ENCODE data around the gene CEP290.
A peak's percentile ranks its signal among the peaks of the same experiment; 100 is the strongest.

The CEP290 gene, protein sequence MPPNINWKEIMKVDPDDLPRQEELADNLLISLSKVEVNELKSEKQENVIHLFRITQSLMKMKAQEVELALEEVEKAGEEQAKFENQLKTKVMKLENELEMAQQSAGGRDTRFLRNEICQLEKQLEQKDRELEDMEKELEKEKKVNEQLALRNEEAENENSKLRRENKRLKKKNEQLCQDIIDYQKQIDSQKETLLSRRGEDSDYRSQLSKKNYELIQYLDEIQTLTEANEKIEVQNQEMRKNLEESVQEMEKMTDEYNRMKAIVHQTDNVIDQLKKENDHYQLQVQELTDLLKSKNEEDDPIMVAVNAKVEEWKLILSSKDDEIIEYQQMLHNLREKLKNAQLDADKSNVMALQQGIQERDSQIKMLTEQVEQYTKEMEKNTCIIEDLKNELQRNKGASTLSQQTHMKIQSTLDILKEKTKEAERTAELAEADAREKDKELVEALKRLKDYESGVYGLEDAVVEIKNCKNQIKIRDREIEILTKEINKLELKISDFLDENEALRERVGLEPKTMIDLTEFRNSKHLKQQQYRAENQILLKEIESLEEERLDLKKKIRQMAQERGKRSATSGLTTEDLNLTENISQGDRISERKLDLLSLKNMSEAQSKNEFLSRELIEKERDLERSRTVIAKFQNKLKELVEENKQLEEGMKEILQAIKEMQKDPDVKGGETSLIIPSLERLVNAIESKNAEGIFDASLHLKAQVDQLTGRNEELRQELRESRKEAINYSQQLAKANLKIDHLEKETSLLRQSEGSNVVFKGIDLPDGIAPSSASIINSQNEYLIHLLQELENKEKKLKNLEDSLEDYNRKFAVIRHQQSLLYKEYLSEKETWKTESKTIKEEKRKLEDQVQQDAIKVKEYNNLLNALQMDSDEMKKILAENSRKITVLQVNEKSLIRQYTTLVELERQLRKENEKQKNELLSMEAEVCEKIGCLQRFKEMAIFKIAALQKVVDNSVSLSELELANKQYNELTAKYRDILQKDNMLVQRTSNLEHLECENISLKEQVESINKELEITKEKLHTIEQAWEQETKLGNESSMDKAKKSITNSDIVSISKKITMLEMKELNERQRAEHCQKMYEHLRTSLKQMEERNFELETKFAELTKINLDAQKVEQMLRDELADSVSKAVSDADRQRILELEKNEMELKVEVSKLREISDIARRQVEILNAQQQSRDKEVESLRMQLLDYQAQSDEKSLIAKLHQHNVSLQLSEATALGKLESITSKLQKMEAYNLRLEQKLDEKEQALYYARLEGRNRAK (N-terminal part only)

DNA sequence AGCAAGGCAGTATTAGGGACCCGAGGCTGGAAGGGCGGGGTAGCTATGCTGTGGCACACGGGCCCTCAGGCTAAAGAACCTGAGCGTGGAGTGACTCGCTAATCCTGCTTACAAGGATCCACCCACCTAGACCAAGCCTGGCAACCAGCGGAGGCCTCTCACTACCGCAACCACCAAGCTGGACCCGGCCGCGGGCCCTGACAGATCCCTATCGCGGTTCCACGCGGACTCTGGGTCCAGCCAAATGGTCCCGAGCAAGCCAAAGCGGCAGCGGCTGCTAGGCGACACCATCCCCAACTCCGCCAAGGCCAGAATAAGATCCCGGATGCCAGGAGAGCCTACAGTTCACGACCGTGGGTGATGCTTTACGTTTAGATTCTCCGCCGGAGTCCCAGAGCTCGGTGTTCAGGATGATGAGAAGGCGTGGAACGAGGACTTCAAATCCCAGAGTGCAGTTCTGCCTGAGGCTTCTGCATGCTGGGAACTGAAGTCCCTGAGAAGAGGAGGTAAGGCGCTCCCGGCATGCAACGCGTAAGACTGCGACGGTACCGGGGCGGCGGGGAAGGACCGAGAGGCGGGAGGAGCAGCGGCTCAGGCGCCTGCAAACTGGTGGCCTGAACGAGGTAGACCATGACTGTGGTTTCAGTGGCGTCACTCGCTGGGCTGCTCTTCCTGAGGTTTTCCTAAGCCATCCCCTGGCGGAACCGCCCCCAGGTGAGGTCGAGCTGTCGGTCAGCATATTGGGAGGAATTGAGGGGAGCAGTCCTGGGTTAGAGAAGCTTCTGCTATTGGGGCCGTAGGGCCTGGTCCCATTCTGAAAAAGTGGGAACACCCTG, at the start of gene CEP290, which contains the start of gene TMTC3:
TSS of gene CEP290 (minus strand) at position 315 of the 836 bp plus-strand sequence. CDS start 781 bp downstream, outside the sequence.
TSS of gene TMTC3 (plus strand) at position 534 of the 836 bp plus-strand sequence. CDS start 6,009 bp downstream, outside the sequence.
- no peak for TF ChIP-seq CTCF (IDR thresholded peaks at IDR 0.05; ENCODE audit: borderline replicate concordance, insufficient read depth, low read depth, low read length)
- peak within 1 kb of the TSS; percentile 65 for H3K4me3 ChIP-seq (ENCODE audit: low read depth, low read length)

- TF ChIP-seq CTCF (IDR thresholded peaks at IDR 0.05; ENCODE audit: borderline replicate concordance, insufficient read depth, low read depth, low read length), result no peak
- H3K4me3 ChIP-seq (ENCODE audit: low read depth, low read length), result no peak overlapping the region
Observed at GRCh38 chr12:88188180-88188579, 46.3 kb upstream of the CEP290 start.

- TF ChIP-seq CTCF (IDR thresholded peaks at IDR 0.05; ENCODE audit: borderline replicate concordance, insufficient read depth, low read depth, low read length), result no peak
- no peak overlapping the region for H3K4me3 ChIP-seq (ENCODE audit: low read depth, low read length)
Observed at GRCh38 chr12:88187571-88187970, 45.7 kb upstream of the CEP290 start.

DNA sequence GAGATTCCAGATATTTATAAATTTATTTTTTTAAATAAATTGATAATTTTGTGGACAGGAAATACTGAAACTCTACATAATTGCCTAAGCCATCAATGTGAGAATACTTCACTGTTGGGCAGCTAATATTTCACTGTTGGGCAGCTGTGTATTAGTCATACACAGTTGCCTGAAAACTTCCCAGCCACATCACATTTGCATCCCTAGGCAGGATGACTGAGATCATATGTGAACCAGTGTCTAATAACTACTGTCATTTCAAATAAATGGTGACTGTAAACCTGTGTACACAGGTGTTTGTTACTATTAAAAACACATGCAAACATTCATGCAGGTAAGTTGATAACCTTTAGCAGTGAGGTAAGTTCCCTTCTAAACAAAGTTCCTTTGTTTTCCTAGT, 44.1 kb upstream of the CEP290 start:
- no peak overlapping the region for H3K4me3 ChIP-seq (ENCODE audit: low read depth, low read length)
- no peak for TF ChIP-seq CTCF (IDR thresholded peaks at IDR 0.05; ENCODE audit: borderline replicate concordance, insufficient read depth, low read depth, low read length)

- no peak for TF ChIP-seq CTCF (IDR thresholded peaks at IDR 0.05; ENCODE audit: borderline replicate concordance, insufficient read depth, low read depth, low read length)
Observed at GRCh38 chr12:88185279-88185678, 43.4 kb upstream of the CEP290 start.

DNA sequence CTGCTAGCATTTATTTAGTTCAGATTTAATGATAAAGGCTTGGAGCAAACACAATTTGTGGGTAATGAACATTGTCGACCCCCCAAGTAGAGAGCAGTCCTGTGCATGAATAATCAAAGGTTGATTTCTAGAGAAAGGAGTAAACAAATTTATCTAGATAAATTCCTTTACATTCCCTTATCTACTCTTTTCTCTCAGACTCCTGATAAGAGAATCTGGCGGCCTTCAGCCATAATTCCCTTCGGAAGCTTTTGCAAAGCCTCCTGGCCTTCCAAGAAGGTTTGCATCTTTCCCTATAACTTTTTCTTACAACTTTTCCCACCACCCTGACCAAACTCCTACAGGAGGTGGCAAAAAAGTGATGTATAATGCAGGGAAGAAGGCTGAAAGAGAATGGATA, 42.3 kb upstream of the CEP290 start:
- TF ChIP-seq CTCF (IDR thresholded peaks at IDR 0.05; ENCODE audit: borderline replicate concordance, insufficient read depth, low read depth, low read length), result no peak
- no peak overlapping the region for H3K4me3 ChIP-seq (ENCODE audit: low read depth, low read length)

More at GRCh38 chr12:88185279-88185678, 43.4 kb upstream of the CEP290 start:
- no peak overlapping the region for H3K4me3 ChIP-seq (ENCODE audit: low read depth, low read length)
